Epithelial cell of esophagus (primary cell): Measurements from ENCODE around the gene COL20A1.
"Not testable (repeated sequence)": the region's sequence is repeated elsewhere in the genome, so short reads cannot be mapped to it uniquely, and the experiment has no call there.

Source experiments
- DNase-seq: peaks from one replicate; pipeline ENCODE4 v3.0.0; 2010; ENCODE audit warnings: low read depth
- H3K4me3 ChIP-seq: 2 replicates; pipeline ENCODE4 v1.5.1; 2011; ENCODE audit warnings: mild to moderate bottlenecking, low read length, control low read depth
- TF ChIP-seq, protein P1 (sequence below): IDR thresholded peaks from 2 replicates; pipeline ENCODE4 v1.5.1; 2011; ENCODE audit warnings: low read depth, mild to moderate bottlenecking, low read length, control low read depth, inconsistent platforms; ENCODE audit not compliant: insufficient read depth; ENCODE audit errors: missing control alignments

The COL20A1 gene

GRCh38 chr20:63374504-63374903, 81.5 kb downstream of the COL20A1 start:
- no peak overlapping the region for H3K4me3 ChIP-seq
- no peak for DNase-seq
- TF ChIP-seq, protein P1, sequence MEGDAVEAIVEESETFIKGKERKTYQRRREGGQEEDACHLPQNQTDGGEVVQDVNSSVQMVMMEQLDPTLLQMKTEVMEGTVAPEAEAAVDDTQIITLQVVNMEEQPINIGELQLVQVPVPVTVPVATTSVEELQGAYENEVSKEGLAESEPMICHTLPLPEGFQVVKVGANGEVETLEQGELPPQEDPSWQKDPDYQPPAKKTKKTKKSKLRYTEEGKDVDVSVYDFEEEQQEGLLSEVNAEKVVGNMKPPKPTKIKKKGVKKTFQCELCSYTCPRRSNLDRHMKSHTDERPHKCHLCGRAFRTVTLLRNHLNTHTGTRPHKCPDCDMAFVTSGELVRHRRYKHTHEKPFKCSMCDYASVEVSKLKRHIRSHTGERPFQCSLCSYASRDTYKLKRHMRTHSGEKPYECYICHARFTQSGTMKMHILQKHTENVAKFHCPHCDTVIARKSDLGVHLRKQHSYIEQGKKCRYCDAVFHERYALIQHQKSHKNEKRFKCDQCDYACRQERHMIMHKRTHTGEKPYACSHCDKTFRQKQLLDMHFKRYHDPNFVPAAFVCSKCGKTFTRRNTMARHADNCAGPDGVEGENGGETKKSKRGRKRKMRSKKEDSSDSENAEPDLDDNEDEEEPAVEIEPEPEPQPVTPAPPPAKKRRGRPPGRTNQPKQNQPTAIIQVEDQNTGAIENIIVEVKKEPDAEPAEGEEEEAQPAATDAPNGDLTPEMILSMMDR: no peak

- no peak overlapping the region for H3K4me3 ChIP-seq
- TF ChIP-seq, protein P1: no peak
- no peak for DNase-seq
Observed at GRCh38 chr20:63375438-63375837, 82.5 kb downstream of the COL20A1 start.

- TF ChIP-seq, protein P1: no peak
- no peak for DNase-seq
- H3K4me3 ChIP-seq: no peak overlapping the region
Observed at GRCh38 chr20:63376283-63377250, 83.6 kb downstream of the COL20A1 start.

DNA sequence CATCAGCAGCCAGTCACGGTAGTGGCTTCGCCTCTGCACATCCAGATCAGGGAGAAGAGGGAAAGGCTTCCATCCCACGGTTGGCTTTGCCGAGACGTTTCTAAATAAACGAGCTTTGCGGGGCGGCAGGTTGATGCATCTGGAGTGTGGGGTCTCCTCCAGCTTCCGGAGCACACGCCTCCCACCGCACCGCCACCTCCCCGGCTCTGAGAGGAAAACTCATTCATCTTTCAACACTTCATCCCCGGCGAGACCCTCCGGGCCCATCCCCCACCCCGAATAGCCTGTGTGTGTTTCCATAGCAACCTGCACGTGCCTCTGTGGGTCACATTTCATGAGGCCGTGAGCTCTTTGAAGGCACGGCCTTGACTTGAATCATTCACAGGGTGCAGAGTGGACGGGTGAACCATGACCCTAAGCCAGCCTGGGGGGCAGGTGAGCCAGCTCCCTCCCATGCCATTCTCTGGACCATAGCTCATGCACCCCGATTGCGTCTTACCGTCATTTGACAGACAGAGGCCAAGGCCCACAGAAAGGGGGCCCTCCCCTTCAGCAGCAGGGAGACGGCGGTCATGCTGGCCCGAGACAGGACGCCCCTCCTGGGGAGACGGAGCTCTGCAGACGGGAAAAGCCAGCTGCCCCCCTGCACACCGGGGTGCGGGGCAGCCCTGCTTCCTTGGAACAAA, 84.4 kb downstream of the COL20A1 start:
- no peak for DNase-seq
- TF ChIP-seq, protein P1: no peak
- no peak overlapping the region for H3K4me3 ChIP-seq

DNA sequence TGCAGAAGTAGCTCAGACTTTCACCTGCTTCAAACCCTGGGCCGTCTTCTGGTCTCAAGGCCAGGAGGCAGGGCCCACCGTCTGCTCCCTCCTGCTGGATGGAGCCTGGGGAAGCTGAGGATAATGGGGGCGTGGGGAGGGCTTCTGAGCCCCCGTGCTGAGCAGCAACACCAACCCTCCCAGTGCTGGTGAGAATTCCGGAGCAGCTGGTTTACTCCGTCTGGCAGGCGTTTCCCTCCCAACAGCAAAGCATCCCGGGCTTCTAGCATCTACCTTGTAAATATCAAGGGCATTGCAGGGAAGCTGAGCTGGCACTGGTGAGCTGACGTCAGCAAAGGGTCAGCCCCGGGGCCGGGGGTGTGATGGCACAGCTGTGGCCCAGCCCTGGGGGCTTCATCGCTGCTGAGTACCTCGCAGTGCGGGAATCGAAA, 85.0 kb downstream of the COL20A1 start:
- TF ChIP-seq, protein P1: no peak
- no peak overlapping the region for H3K4me3 ChIP-seq
- DNase-seq: no peak

- TF ChIP-seq, protein P1: no peak
- DNase-seq: no peak
- no peak overlapping the region for H3K4me3 ChIP-seq
Observed at GRCh38 chr20:63378626-63379025, 85.6 kb downstream of the COL20A1 start.

DNA sequence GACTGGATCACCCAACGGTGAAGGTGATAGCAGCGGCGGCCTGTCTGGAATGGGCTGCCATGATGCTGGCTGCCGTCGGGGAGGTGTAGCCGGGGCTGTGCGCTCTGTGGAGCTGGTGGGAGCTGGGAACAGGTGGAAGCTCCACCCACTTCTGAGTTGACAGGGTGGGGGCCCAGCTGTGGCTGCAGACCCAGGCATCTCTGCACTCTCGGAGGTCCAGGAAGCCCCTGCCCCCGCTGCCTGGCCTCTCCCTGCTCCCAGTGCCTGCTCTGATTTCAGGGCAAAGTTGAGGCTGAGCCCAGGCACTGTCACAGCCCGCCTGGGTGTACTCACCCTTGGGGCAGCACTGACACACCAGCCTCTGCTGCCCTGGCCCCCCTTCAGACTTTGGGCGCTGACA, 86.3 kb downstream of the COL20A1 start:
- TF ChIP-seq, protein P1: no peak
- no peak overlapping the region for H3K4me3 ChIP-seq
- no peak for DNase-seq

- H3K4me3 ChIP-seq, DNase-seq: not testable (repeated sequence)
Observed at GRCh38 chr20:63379872-63380271, 86.9 kb downstream of the COL20A1 start.
